HUES48 (cell line): ENCODE data around the gene SH3RF3.

Source experiments
- H3K27ac ChIP-seq: one replicate; pipeline ENCODE4 v1.7.0; 2013; ENCODE audit warnings: low read depth, low read length, inconsistent platforms
- H3K27me3 ChIP-seq: 2 replicates; pipeline ENCODE4 v1.6.1; 2013; ENCODE audit warnings: mild to moderate bottlenecking, low read length; ENCODE audit not compliant: control insufficient read depth, insufficient read depth
- H3K36me3 ChIP-seq: 2 replicates; pipeline ENCODE4 v1.6.1; 2013; ENCODE audit warnings: low read length; ENCODE audit not compliant: control insufficient read depth, insufficient read depth
- H3K4me1 ChIP-seq: 2 replicates; pipeline ENCODE4 v1.6.1; 2013; ENCODE audit warnings: mild to moderate bottlenecking, low read length; ENCODE audit not compliant: control insufficient read depth, insufficient read depth
- H3K4me3 ChIP-seq: 2 replicates; pipeline ENCODE4 v1.5.1; 2013; ENCODE audit warnings: mild to moderate bottlenecking, low read depth, low read length
- H3K9ac ChIP-seq: 2 replicates; pipeline ENCODE4 v1.6.1; 2013; ENCODE audit warnings: mild to moderate bottlenecking, low read depth, low read length, moderate library complexity
- H3K9me3 ChIP-seq: 2 replicates; pipeline ENCODE4 v1.6.1; 2013; ENCODE audit warnings: low read length; ENCODE audit not compliant: control insufficient read depth, insufficient read depth

SH3RF3 gene

GRCh38 chr2:109454304-109454703, 325.3 kb downstream of the SH3RF3 start:
- H3K27me3 ChIP-seq = no peaks in the 10 kb centered on the region
- H3K4me3 ChIP-seq = no peak overlapping the region
- H3K4me1 ChIP-seq = no peaks in the 10 kb centered on the region
- H3K9me3 ChIP-seq = no peaks in the 10 kb centered on the region
- no peaks in the 10 kb centered on the region for H3K36me3 ChIP-seq
- no peak overlapping the region for H3K9ac ChIP-seq
- H3K27ac ChIP-seq = no peak overlapping the region

GRCh38 chr2:109454765-109455394, 325.9 kb downstream of the SH3RF3 start:
- H3K4me1 ChIP-seq = no peaks in the 10 kb centered on the region
- H3K27ac ChIP-seq = no peak overlapping the region
- no peak overlapping the region for H3K4me3 ChIP-seq
- no peaks in the 10 kb centered on the region for H3K9me3 ChIP-seq
- no peaks in the 10 kb centered on the region for H3K27me3 ChIP-seq
- H3K9ac ChIP-seq = no peak overlapping the region
- no peaks in the 10 kb centered on the region for H3K36me3 ChIP-seq

GRCh38 chr2:109455731-109456691, 327.0 kb downstream of the SH3RF3 start:
- Histone ChIP-seq H3K9me3 (no peaks in the 10 kb centered on the region), H3K9ac (no peak overlapping the region), H3K27me3 (no peaks in the 10 kb centered on the region), H3K4me3 (no peak overlapping the region), H3K36me3 (no peaks in the 10 kb centered on the region), H3K4me1 (no peaks in the 10 kb centered on the region), H3K27ac (no peak overlapping the region)

- Histone ChIP-seq H3K9ac (no peak overlapping the region), H3K4me3 (no peak overlapping the region), H3K36me3 (no peaks in the 10 kb centered on the region), H3K27ac (no peak overlapping the region), H3K4me1 (no peaks in the 10 kb centered on the region), H3K27me3 (no peaks in the 10 kb centered on the region), H3K9me3 (no peaks in the 10 kb centered on the region)
These were observed 327.8 kb downstream of the SH3RF3 start for GRCh38 chr2:109456776-109457175.

GRCh38 chr2:109457366-109457765, 328.4 kb downstream of the SH3RF3 start:
- H3K9ac ChIP-seq = no peak overlapping the region
- H3K4me1 ChIP-seq = no peaks in the 10 kb centered on the region
- no peaks in the 10 kb centered on the region for H3K9me3 ChIP-seq

GRCh38 chr2:109457794-109458193, 328.8 kb downstream of the SH3RF3 start:
- Histone ChIP-seq H3K4me3 (no peak overlapping the region), H3K36me3 (no peaks in the 10 kb centered on the region), H3K27ac (no peak overlapping the region), H3K9ac (no peak overlapping the region), H3K4me1 (no peaks in the 10 kb centered on the region), H3K27me3 (no peaks in the 10 kb centered on the region), H3K9me3 (no peaks in the 10 kb centered on the region)

More at GRCh38 chr2:109457366-109457765, 328.4 kb downstream of the SH3RF3 start:
- H3K4me3 ChIP-seq = no peak overlapping the region
- H3K36me3 ChIP-seq = no peaks in the 10 kb centered on the region
- H3K27ac ChIP-seq = no peak overlapping the region
- H3K27me3 ChIP-seq = no peaks in the 10 kb centered on the region

GRCh38 chr2:109458512-109458911, 329.5 kb downstream of the SH3RF3 start:
- H3K27me3 ChIP-seq = no peaks in the 10 kb centered on the region
- no peak overlapping the region for H3K9ac ChIP-seq
- no peaks in the 10 kb centered on the region for H3K9me3 ChIP-seq
- no peaks in the 10 kb centered on the region for H3K4me1 ChIP-seq
- H3K27ac ChIP-seq = no peak overlapping the region
- H3K4me3 ChIP-seq = no peak overlapping the region
- H3K36me3 ChIP-seq = no peaks in the 10 kb centered on the region

GRCh38 chr2:109459485-109459884, 330.5 kb downstream of the SH3RF3 start:
- Histone ChIP-seq H3K27me3 (no peaks in the 10 kb centered on the region), H3K4me1 (no peaks in the 10 kb centered on the region), H3K4me3 (no peak overlapping the region), H3K9me3 (no peaks in the 10 kb centered on the region), H3K9ac (no peak overlapping the region), H3K36me3 (no peaks in the 10 kb centered on the region), H3K27ac (no peak overlapping the region)

- Histone ChIP-seq H3K36me3 (no peaks in the 10 kb centered on the region), H3K9me3 (no peaks in the 10 kb centered on the region), H3K27me3 (no peaks in the 10 kb centered on the region), H3K4me1 (no peaks in the 10 kb centered on the region), H3K9ac (no peak overlapping the region), H3K27ac (no peak overlapping the region), H3K4me3 (no peak overlapping the region)
These were observed 331.7 kb downstream of the SH3RF3 start for GRCh38 chr2:109460553-109461324.

GRCh38 chr2:109463236-109463635, 334.2 kb downstream of the SH3RF3 start:
- Histone ChIP-seq H3K27ac (no peak overlapping the region), H3K9ac (no peak overlapping the region), H3K36me3 (no peaks in the 10 kb centered on the region), H3K4me3 (no peak overlapping the region), H3K9me3 (no peaks in the 10 kb centered on the region), H3K27me3 (no peaks in the 10 kb centered on the region), H3K4me1 (no peaks in the 10 kb centered on the region)
